DMS79 (cell line): ENCODE measurements around the gene GAL.

Source experiments
- DNase-seq: peaks from one replicate; lab custom pipeline; 2025; lab: John Stamatoyannopoulos, UW

The GAL gene

GRCh38 chr11:68711114-68711513 lies 26.8 kb downstream of the GAL start:
- DNase-seq, result no peak

GRCh38 chr11:68714060-68714856 lies 29.9 kb downstream of the GAL start:
- no peak for DNase-seq

GRCh38 chr11:68715456-68716122 lies 31.2 kb downstream of the GAL start:
- DNase-seq, result no peak

GRCh38 chr11:68721075-68721474 lies 36.7 kb downstream of the GAL start:
- DNase-seq, result no peak

GRCh38 chr11:68722143-68722542 lies 37.8 kb downstream of the GAL start:
- DNase-seq, result no peak

- no peak for DNase-seq
Measured at GRCh38 chr11:68724293-68724692, 39.9 kb downstream of the GAL start.

- no peak for DNase-seq
Measured at GRCh38 chr11:68727783-68728182, 43.4 kb downstream of the GAL start.

- DNase-seq, result no peak
Measured at GRCh38 chr11:68734111-68734510, 49.8 kb downstream of the GAL start.

GRCh38 chr11:68735125-68735524 lies 50.8 kb downstream of the GAL start:
- no peak for DNase-seq

GRCh38 chr11:68735646-68736045 lies 51.3 kb downstream of the GAL start:
- no peak for DNase-seq
